HCT116 (cell line): ENCODE data around the gene PRRG2. TPM values are rescaled to one million over a fixed set of nuclear protein-coding genes. Genes with fewer than 3 reads are reported as not detected.

Source experiments
- ATAC-seq: fragments of 200-7000 bp; cut with Tn5 transposase; 2 replicates; pipeline ENCODE4 v1.9.1; 2020; ENCODE audit warnings: mild to moderate bottlenecking, moderate library complexity
- BruUV-seq: library from RNA; stranded (reverse); fragments of 400-500 nt; replicated peaks from 2 replicates; lab custom pipeline; 2021; lab: Mats Ljungman, UMichigan
- CTCF ChIA-PET: fragments of 300-600 bp; sonication (Branson Sonifier 250); formaldehyde crosslinking; loops from one replicate; lab custom pipeline; 2021; ENCODE audit warnings: antibody characterized with exemption; lab: Charles Lee
- POLR2A ChIA-PET: fragments of 300-600, 350-600 bp; sonication (Branson Sonifier 250); formaldehyde crosslinking; loops from one replicate; lab custom pipeline; 2021; ENCODE audit warnings: antibody characterized with exemption; lab: Charles Lee
- RAD21 ChIA-PET, 2 experiments: fragments of 300-600 bp; sonication (Branson Sonifier 250); formaldehyde crosslinking; loops; one replicate each; lab custom pipeline; 2023; ENCODE audit warnings: low total read pairs in 2 of 2; ENCODE audit not compliant: uncharacterized antibody in 2 of 2, unreplicated experiment in 2 of 2, low non-redundant PET in 1 of 2; lab: Charles Lee
- DNase-seq: peaks from one replicate; pipeline ENCODE4 v3.0.0-alpha.2; 2010; ENCODE audit warnings: low read depth, low spot score
- H2AFZ ChIP-seq: fragments of 200-600 bp; shearing (Covaris generic), sonication (generic); 2 replicates; pipeline ENCODE4 v1.6.1; 2017; ENCODE audit warnings: low read depth, mixed run types, mixed read lengths, antibody characterized with exemption, low read length; ENCODE audit not compliant: poor library complexity, severe bottlenecking
- H3K27ac ChIP-seq: 2 replicates; pipeline ENCODE4 v1.5.1; 2012; ENCODE audit warnings: low read depth, low read length
- H3K27me3 ChIP-seq: fragments of 200-600 bp; sonication (generic); 2 replicates; pipeline ENCODE4 v1.6.1; 2016; ENCODE audit warnings: mixed run types, low read length, mixed read lengths; ENCODE audit not compliant: insufficient read depth
- H3K36me3 ChIP-seq, 2 experiments: fragments of 200-500 bp in 1 of 2; fragments of 200-600 bp in 1 of 2; sonication (Bioruptor generic) in 1 of 2; sonication (generic) in 1 of 2; 2 replicates each; pipeline versions ENCODE4 v1.5.1 to v1.6.1; 2014 to 2016; ENCODE audit warnings: low read length in 2 of 2, inconsistent platforms in 1 of 2, mixed read lengths in 1 of 2, mixed run types in 1 of 2; ENCODE audit not compliant: insufficient read depth in 2 of 2, control insufficient read depth in 1 of 2
- H3K4me1 ChIP-seq, 2 experiments: fragments of 200-600 bp in 1 of 2; sonication (generic) in 1 of 2; 2 replicates each; pipeline versions ENCODE4 v1.5.1 to v1.6.1; 2012 to 2017; ENCODE audit warnings: low read length in 2 of 2, inconsistent platforms in 1 of 2, mild to moderate bottlenecking in 1 of 2, mixed read lengths in 1 of 2, mixed run types in 1 of 2, moderate library complexity in 1 of 2; ENCODE audit not compliant: insufficient read depth in 2 of 2, control insufficient read depth in 1 of 2
- H3K4me2 ChIP-seq: fragments of 200-600 bp; sonication (generic); 2 replicates; pipeline ENCODE4 v1.6.1; 2017; ENCODE audit warnings: mixed run types, low read length, mixed read lengths
- H3K4me3 ChIP-seq, 2 experiments: fragments of 200-600 bp in 1 of 2; sonication (generic) in 1 of 2; replicated peaks in 1 of 2; 2 replicates each; pipeline ENCODE4 v1.5.1; 2011 to 2016; ENCODE audit warnings: low read length in 2 of 2, control low read depth in 1 of 2, low read depth in 1 of 2, mild to moderate bottlenecking in 1 of 2, mixed read lengths in 1 of 2, mixed run types in 1 of 2
- H3K79me2 ChIP-seq: fragments of 200-600 bp; sonication (generic); 2 replicates; pipeline ENCODE4 v1.6.1; 2017; ENCODE audit warnings: mild to moderate bottlenecking, mixed run types, low read length, moderate library complexity, mixed read lengths; ENCODE audit not compliant: insufficient read depth
- H3K9ac ChIP-seq: fragments of 200-600 bp; sonication (generic); 2 replicates; pipeline ENCODE4 v1.6.1; 2016; ENCODE audit warnings: low read length, mixed read lengths
- H3K9me2 ChIP-seq: fragments of 200-600 bp; sonication (generic), shearing (Covaris generic); 2 replicates; pipeline ENCODE4 v1.6.1; 2017; ENCODE audit warnings: mixed run types, mild to moderate bottlenecking, moderate library complexity; ENCODE audit not compliant: insufficient read depth
- H3K9me3 ChIP-seq, 2 experiments: fragments of 200-500 bp in 1 of 2; fragments of 200-600 bp in 1 of 2; sonication (Bioruptor generic) in 1 of 2; sonication (generic) in 1 of 2; 2 replicates each; pipeline ENCODE4 v1.6.1; 2014 to 2017; ENCODE audit warnings: low read length in 2 of 2, mixed read lengths in 2 of 2, inconsistent platforms in 1 of 2, low read depth in 1 of 2, mild to moderate bottlenecking in 1 of 2, mixed run types in 1 of 2, moderate library complexity in 1 of 2; ENCODE audit not compliant: control insufficient read depth in 1 of 2, insufficient read depth in 1 of 2
- H4K20me1 ChIP-seq: fragments of 200-600 bp; sonication (generic), shearing (Covaris generic); 2 replicates; pipeline ENCODE4 v1.6.1; 2017; ENCODE audit warnings: mixed run types, mild to moderate bottlenecking, moderate library complexity; ENCODE audit not compliant: insufficient read depth
- CEBPB ChIP-seq: IDR thresholded peaks from 2 replicates; pipeline ENCODE4 v1.6.1; 2012; ENCODE audit warnings: low read depth
- EGR1 ChIP-seq: IDR thresholded peaks from 2 replicates; pipeline ENCODE4 v1.6.1; 2012; ENCODE audit warnings: low read depth
- JUND ChIP-seq: IDR thresholded peaks from 2 replicates; pipeline ENCODE4 v1.6.1; 2012
- POLR2A ChIP-seq: IDR thresholded peaks from 2 replicates; pipeline ENCODE4 v1.7.0; 2011; ENCODE audit warnings: borderline replicate concordance; ENCODE audit not compliant: insufficient read depth, insufficient read length; ENCODE audit errors: extremely low read depth
- POLR2AphosphoS5 ChIP-seq: IDR thresholded peaks from 2 replicates; pipeline ENCODE4 v1.6.1; 2011; ENCODE audit warnings: mild to moderate bottlenecking, low read depth, low read length, moderate library complexity
- SRF ChIP-seq: IDR thresholded peaks from 2 replicates; pipeline ENCODE4 v1.6.1; 2012; ENCODE audit warnings: low read depth
- ZFX ChIP-seq: fragments of 450-650 bp; IDR thresholded peaks from 2 replicates; pipeline ENCODE4 v1.6.1; 2017
- intact Hi-C: fragments of 100-400 bp; cut with micrococcal nuclease; formaldehyde crosslinking; loops from 2 replicates; pipeline ENCODE4 v1.10.0; 2022
- total RNA-seq: library from RNA; stranded (reverse); gene quantifications from one replicate; pipeline ENCODE4 v1.2.1, GENCODE V29; 2021; ENCODE audit not compliant: unreplicated experiment
- TF ChIP-seq, protein P1 (sequence below): IDR thresholded peaks from 2 replicates; pipeline ENCODE4 v1.6.1; 2012; ENCODE audit warnings: low read depth
- TF ChIP-seq, protein P2 (sequence below): IDR thresholded peaks from 2 replicates; pipeline ENCODE4 v1.6.1; 2012

The PRRG2 gene
- total RNA-seq, 1 experiment from 2014 or later: 6.2 TPM

DNA sequence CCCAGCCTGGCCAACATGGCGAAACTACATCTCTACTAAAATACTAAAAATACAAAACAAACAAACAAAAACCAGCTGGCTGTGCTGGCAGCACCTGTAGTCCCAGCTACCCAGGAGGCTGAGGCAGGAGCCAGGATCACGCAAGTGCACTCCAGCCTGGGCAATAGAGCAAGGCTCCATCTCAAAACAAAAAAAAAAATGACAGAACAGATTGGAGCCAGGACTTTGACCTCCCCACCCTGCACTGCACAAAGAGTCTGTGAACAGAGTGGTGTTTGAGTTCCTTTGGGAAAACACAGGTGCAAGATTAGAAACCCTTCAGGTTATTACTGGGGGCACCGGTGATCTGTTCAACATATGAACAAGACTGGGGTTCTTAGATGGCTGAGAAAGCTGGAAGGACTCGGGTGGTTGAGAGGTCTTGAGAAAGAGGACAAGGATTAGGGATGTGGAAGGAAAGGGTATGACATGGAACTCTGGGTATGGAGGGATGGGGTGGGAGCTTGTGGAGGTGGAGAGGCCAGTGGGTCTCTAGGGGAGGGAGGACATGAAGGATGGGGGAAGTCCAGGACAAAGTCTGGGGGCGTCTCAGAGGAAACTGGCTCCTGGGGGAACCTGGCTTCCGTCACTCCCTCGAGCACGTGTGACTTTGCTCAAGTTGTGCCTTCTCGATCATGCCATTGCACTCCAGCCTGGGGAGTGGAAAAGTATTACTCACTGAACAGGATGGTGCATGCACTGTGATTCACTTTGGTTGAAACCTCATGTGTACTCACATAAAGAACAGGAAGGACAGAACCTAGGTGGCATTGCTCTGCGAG is 27.5 kb upstream of the PRRG2 start:
- intact Hi-C loops: no loop called here
- TF ChIP-seq, protein P1, sequence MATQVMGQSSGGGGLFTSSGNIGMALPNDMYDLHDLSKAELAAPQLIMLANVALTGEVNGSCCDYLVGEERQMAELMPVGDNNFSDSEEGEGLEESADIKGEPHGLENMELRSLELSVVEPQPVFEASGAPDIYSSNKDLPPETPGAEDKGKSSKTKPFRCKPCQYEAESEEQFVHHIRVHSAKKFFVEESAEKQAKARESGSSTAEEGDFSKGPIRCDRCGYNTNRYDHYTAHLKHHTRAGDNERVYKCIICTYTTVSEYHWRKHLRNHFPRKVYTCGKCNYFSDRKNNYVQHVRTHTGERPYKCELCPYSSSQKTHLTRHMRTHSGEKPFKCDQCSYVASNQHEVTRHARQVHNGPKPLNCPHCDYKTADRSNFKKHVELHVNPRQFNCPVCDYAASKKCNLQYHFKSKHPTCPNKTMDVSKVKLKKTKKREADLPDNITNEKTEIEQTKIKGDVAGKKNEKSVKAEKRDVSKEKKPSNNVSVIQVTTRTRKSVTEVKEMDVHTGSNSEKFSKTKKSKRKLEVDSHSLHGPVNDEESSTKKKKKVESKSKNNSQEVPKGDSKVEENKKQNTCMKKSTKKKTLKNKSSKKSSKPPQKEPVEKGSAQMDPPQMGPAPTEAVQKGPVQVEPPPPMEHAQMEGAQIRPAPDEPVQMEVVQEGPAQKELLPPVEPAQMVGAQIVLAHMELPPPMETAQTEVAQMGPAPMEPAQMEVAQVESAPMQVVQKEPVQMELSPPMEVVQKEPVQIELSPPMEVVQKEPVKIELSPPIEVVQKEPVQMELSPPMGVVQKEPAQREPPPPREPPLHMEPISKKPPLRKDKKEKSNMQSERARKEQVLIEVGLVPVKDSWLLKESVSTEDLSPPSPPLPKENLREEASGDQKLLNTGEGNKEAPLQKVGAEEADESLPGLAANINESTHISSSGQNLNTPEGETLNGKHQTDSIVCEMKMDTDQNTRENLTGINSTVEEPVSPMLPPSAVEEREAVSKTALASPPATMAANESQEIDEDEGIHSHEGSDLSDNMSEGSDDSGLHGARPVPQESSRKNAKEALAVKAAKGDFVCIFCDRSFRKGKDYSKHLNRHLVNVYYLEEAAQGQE: no peak
- no peak for TF ChIP-seq POLR2A
- no peak for TF ChIP-seq EGR1
- TF ChIP-seq, protein P2, sequence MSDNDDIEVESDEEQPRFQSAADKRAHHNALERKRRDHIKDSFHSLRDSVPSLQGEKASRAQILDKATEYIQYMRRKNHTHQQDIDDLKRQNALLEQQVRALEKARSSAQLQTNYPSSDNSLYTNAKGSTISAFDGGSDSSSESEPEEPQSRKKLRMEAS: no peak
- no peak for TF ChIP-seq CEBPB
- TF ChIP-seq SRF: no peak
- no peak for TF ChIP-seq ZFX
- TF ChIP-seq POLR2AphosphoS5: no peak
- TF ChIP-seq JUND: no peak
- peaks cover 24 to 29% of the 10 kb centered on the region in 2 experiments; a peak in 3 of 4 replicates for H3K36me3 ChIP-seq
- no peak overlapping the region for H3K9ac ChIP-seq
- H4K20me1 ChIP-seq: no peaks in the 10 kb centered on the region
- H3K4me2 ChIP-seq: no peak overlapping the region
- no peaks in the 10 kb centered on the region for H3K9me3 ChIP-seq
- RAD21 ChIA-PET: no interaction called here
- DNase-seq (no peak), ATAC-seq (no peak)
- no peaks in the 10 kb centered on the region for H3K27me3 ChIP-seq
- no peak overlapping the region for H2AFZ ChIP-seq
- CTCF ChIA-PET: interaction anchor here (1.4 kb wide), 1 partner anchor 17 kb away, joined by 4 read pairs; no protein-coding TSS in a partner anchor
- POLR2A ChIA-PET: no interaction called here
- H3K4me1 ChIP-seq: peaks cover 0 to 6% of the 10 kb centered on the region in 2 experiments; a peak in 2 of 4 replicates
- H3K9me2 ChIP-seq: no peaks in the 10 kb centered on the region
- H3K27ac ChIP-seq: no peak overlapping the region
- H3K4me3 ChIP-seq: no peak overlapping the region
- BruUV-seq: no TSS peak
- no peaks in the 10 kb centered on the region for H3K79me2 ChIP-seq
